ENCODE results near the gene SLC29A1. TPM values are rescaled to one million over a fixed set of nuclear protein-coding genes. Genes with fewer than 3 reads are reported as not detected.
A peak's percentile ranks its signal among the peaks of the same experiment; 100 is the strongest.

Gene SLC29A1
- total RNA-seq, 1 experiment from 2014 or later, result 11.0 TPM

DNA sequence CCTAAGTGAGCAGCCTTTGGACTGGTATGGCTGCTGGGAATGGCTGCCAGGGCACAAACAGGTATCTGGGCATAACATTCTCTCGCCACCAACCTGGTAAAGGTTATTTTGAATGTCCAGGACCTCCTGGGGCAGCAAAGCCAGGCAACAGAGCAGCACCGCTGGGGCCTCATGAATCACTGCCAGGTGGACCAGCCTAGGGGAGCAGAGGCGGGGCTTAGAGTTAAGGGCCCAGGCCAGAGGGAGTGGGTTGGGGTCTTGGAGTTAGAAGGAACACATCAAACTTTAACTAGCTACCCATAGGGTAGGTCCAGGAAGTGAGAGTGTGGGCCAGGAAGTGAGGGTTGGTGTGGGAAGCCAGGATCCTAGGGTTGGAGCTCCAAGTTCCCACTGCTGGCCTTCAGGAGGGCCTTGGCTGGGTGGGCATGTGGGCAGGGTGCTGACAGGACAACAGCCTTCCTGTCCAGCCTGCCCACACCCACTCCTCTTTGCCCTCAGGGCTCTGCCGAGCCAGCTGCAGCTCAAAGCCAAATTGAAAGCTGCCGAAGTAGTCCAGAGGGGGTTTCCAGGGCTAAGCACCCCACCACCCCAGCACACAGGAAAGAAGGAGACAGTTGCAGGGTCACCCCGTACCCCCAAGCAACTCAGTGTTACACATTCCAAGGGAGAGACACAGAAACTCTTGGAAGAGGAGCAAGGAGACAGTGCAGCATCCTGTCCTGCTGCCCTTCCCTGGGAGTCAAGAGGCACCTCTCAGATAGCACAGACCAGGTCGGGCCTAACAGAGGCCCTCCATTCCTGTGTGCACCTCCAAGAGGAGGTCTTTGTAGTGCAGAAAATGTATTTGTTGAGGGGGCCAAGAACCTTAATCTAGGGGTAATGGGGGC, 39.3 kb downstream of the SLC29A1 start:
- peaks cover 32% of the 10 kb centered on the region for H3K4me1 ChIP-seq (replicated peaks)
- no peaks in the 10 kb centered on the region for H3K9me3 ChIP-seq (replicated peaks)
- H3K27ac ChIP-seq, result peak overlapping the region; percentile 42
- H3K27me3 ChIP-seq (replicated peaks), result no peaks in the 10 kb centered on the region
- H3K36me3 ChIP-seq, result peaks cover 54% of the 10 kb centered on the region
- H3K4me3 ChIP-seq, result peak overlapping the region; percentile 67
- DNase-seq (ENCODE audit: low read depth in 1 of 2, low spot score in 2 of 2), result no peak

DNA sequence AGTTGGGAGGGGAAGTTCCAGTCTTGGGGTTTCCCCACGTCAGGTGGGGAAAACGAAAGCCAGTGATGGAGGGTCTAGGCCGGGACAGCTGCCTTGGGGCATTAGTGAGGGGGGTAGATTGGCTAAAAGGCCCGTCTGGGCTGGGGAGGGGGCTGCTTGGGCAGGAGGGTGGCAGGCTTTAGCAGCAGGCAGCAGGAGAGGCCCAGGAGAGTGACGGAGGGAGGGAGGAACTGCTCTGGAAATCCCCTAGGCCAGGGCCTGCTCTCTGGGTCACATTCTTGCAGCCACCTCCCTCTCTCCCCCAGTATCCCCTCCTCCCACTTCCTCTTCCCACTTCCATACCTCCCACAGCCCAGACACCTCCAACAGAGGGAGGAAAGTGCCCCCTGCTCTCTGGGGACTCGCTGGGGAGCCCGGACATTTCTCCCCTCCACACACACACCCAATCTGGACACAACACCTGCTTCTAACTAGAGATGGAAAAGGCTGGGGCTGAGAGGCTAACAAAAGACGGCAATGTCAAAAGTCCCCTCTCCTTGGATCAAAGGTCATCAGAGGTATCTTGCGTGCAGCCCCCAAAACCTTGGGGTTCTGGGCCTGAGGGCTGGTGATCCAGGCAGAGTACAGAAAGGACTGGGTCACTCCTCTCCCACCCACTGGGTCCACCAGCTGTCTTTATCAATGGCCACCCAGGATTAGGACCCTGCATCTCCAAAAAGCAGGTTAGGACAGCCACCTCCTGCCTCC, 40.1 kb downstream of the SLC29A1 start:
- Histone ChIP-seq H3K27ac (peak overlapping the region; percentile 42), H3K4me1 (replicated peaks) (peaks cover 27% of the 10 kb centered on the region), H3K36me3 (peaks cover 46% of the 10 kb centered on the region), H3K4me3 (peak overlapping the region; percentile 67), H3K27me3 (replicated peaks) (peaks cover 2% of the 10 kb centered on the region; the same call in 1 of the 2 replicates), H3K9me3 (replicated peaks) (no peaks in the 10 kb centered on the region)
- DNase-seq (ENCODE audit: low read depth in 1 of 2, low spot score in 2 of 2), result peak; percentile 47 to 76

DNA sequence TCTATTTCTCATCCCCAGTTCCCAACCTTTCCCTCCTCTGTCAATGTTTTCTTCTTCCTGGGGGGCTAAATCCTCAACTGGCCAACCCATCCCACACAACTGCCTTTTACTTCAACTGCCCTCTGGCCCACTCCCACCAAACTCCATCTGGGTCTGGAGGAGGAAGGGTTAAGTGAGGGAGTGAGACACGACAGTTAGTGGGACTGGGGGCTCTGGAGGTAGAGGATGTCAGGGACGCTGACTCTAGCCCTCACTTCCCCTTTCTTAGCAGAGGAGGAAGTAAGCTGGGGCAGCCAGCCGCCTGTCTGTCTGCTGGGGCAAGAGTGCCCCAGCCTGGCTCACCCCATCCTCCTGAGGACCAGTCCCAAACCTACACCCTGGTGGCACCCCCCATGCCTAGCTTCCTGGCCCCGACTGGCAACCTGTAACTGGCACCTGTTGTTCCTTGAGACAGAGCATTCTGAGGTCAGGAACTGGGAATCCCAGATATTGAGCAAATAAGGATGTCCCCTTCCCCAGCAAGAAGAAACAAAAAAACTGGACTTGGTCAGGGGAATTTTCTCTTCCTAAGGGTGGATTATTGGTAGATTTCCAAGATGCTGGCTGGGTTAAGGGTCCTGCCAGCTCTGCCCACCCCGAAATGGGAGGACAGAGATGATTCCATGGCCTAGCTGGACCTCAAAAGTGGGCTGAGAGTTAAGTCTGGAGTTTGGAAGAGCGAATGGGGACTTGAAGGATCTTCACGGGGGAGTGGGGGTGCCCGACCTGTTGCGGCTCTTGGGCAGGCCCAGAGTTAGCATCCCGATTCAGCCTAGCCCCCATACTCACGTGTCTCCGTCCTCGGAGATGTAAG, 41.0 kb downstream of the SLC29A1 start:
- peaks cover 10% of the 10 kb centered on the region for H3K27me3 ChIP-seq (replicated peaks)
- H3K27ac ChIP-seq, result no peak overlapping the region
- peaks cover 38% of the 10 kb centered on the region for H3K36me3 ChIP-seq
- peaks cover 27% of the 10 kb centered on the region for H3K4me1 ChIP-seq (replicated peaks)
- H3K4me3 ChIP-seq, result peak overlapping the region; percentile 67
- no peaks in the 10 kb centered on the region for H3K9me3 ChIP-seq (replicated peaks)
- no peak for DNase-seq (ENCODE audit: low read depth in 1 of 2, low spot score in 2 of 2)

DNA sequence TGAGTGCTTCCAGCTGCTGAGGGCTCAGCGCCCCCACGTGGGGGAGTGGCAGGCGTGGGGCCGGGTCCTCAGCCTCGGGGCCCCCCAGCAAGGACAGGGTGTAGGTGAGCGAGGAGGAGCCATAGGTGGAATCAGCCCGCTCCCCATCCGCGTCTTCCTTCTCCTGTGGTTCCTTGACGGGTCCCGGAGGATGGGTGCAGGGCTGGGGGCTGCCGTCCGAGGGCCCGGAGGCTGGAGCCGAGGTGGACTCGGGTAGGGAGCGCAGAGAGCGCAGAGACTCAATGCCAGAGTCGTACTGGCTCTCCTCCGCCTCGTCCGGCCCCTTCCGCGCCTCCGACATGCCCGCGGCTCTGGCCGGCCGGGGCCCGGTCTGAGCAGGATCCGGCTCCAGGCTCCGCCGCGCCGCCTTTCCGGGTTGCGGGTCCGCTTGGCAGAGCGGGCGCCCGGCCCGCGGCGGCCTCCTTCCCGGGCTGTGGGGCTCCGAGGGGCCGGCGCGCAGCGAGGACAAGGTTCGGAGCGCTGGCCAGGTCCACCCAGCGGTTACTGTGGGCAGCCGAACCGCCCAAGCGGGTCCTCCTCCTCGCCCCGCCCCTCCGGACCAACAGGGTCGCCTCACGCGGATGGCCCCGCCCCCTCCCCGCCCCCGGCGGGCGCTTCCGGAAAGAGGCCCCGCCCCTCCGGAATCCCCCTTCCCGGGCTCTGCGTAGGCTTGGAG, 41.8 kb downstream of the SLC29A1 start, which contains the start of gene NFKBIE:
Gene NFKBIE, minus strand, starts transcription at position 545 of the 715 bp plus-strand sequence. Its CDS starts 205 bp downstream, at position 340.
- Histone ChIP-seq H3K4me3 (peak within 1 kb of the TSS; percentile 67), H3K27ac (peak within 1 kb of the TSS; percentile 50), H3K9me3 (replicated peaks) (no peaks in the 10 kb centered on the region), H3K36me3 (peaks cover 32% of the 10 kb centered on the region), H3K4me1 (replicated peaks) (peaks cover 27% of the 10 kb centered on the region), H3K27me3 (replicated peaks) (peaks cover 18% of the 10 kb centered on the region)
- DNase-seq (ENCODE audit: low read depth in 1 of 2, low spot score in 2 of 2), result peak; percentile 87 to 97

DNA sequence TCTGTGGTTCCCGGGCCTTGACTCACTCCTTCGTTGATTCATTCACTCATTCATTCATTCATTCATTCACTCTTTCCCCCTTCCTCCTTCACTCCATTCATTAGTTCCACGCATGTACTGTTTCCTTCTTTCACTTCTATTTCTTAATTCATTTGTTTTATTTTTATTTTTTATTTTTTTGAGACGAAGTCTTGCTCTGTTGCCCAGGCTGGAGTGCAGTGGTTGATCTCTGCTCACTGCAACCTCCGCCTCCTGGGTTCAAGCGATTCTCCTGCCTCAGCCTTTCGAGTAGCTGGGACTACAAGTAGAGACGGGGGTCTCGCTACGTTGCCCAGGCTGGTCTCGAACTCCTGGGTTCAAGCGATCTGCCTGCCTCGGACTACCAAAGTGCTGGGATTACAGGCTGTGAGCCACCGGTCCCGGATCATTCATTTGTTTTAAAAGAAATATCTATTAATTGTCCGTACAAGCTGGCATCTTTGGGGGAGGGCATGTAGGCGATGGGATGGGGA, 42.4 kb downstream of the SLC29A1 start:
- Histone ChIP-seq H3K4me1 (replicated peaks) (peaks cover 27% of the 10 kb centered on the region), H3K9me3 (replicated peaks) (no peaks in the 10 kb centered on the region), H3K27me3 (replicated peaks) (peaks cover 18% of the 10 kb centered on the region), H3K36me3 (peaks cover 26% of the 10 kb centered on the region), H3K27ac (no peak overlapping the region), H3K4me3 (no peak overlapping the region)
- DNase-seq (ENCODE audit: low read depth in 1 of 2, low spot score in 2 of 2), result no peak

DNA sequence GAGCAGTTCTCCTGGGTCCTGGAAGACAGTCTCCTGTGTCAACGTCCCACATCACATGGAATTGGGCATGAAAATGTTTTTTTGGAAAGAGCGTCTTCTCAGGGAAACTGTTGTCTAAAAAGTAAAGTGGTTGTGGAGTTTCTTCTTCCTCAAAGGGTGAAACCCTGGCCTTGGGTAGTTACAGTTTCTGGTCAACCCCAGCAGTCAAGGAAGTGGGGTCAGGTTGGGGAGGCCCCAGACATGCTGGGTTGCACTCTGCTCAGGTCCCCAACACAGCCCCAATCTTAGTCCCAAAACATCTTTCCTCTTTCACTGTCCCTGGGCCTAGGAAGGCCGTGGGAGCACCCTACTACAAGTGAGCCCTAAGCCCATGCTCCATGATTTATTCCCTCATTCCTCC, 43.0 kb downstream of the SLC29A1 start:
- Histone ChIP-seq H3K36me3 (peaks cover 20% of the 10 kb centered on the region), H3K4me1 (replicated peaks) (peaks cover 27% of the 10 kb centered on the region), H3K4me3 (no peak overlapping the region), H3K9me3 (replicated peaks) (no peaks in the 10 kb centered on the region), H3K27ac (no peak overlapping the region), H3K27me3 (replicated peaks) (peaks cover 22% of the 10 kb centered on the region)
- DNase-seq (ENCODE audit: low read depth in 1 of 2, low spot score in 2 of 2), result no peak

DNA sequence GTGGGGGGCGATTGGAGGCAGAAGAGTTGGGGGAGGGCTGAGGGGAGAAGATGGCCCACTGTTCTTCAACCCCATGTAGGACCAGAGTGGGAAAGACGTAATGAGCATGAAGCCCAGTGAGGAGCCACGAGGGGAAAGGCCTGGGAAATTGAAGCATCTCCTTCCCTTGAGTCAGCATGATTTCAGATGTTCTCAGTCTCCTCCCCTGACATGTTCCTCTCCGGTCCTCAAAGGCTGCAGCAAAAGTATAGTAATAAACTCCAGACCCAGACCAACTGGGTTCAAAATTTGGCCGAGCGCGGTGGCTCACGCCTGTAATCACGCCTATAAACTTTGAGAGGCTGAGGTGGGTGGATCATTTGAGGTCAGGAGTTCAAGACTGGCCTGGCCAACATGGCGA, 43.9 kb downstream of the SLC29A1 start:
- Histone ChIP-seq H3K27me3 (replicated peaks) (peaks cover 25% of the 10 kb centered on the region), H3K4me3 (no peak overlapping the region), H3K36me3 (peaks cover 11% of the 10 kb centered on the region), H3K9me3 (replicated peaks) (no peaks in the 10 kb centered on the region), H3K27ac (no peak overlapping the region), H3K4me1 (replicated peaks) (peaks cover 27% of the 10 kb centered on the region)
- DNase-seq (ENCODE audit: low read depth in 1 of 2, low spot score in 2 of 2), result no peak

DNA sequence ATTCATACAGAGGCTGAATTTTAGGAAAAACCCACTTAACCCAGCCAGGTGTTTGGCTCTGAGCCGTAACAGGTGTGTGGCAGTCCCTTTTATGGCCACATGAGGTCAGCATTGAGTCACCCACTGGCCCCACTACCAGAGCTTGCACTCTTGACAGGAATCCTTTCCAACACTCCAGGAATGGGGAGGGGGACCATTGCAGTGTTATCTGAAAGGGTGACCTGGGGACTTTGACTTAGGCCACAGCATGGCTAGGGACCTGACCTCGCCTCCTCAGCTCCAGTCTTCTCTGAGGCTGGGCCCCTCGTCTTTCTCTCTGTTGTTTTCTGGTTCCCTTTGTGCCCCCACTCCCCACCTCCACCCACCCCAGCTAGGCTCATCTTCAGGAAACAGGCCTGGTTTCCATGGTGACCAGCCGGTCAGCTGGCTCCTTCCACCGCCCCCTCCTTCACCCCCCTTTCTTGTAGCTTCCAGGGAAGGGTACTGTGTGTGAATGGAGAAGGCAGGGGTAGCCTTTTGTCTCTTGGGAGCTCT, 44.8 kb downstream of the SLC29A1 start:
- H3K36me3 ChIP-seq, result peaks cover 2% of the 10 kb centered on the region; the same call in 1 of the 2 replicates
- DNase-seq (ENCODE audit: low read depth in 1 of 2, low spot score in 2 of 2), result peak in 1 of 2 experiments; percentile 49
- H3K4me3 ChIP-seq, result no peak overlapping the region
- peaks cover 25% of the 10 kb centered on the region for H3K27me3 ChIP-seq (replicated peaks)
- H3K9me3 ChIP-seq (replicated peaks), result no peaks in the 10 kb centered on the region
- peaks cover 18% of the 10 kb centered on the region for H3K4me1 ChIP-seq (replicated peaks)
- no peak overlapping the region for H3K27ac ChIP-seq

DNA sequence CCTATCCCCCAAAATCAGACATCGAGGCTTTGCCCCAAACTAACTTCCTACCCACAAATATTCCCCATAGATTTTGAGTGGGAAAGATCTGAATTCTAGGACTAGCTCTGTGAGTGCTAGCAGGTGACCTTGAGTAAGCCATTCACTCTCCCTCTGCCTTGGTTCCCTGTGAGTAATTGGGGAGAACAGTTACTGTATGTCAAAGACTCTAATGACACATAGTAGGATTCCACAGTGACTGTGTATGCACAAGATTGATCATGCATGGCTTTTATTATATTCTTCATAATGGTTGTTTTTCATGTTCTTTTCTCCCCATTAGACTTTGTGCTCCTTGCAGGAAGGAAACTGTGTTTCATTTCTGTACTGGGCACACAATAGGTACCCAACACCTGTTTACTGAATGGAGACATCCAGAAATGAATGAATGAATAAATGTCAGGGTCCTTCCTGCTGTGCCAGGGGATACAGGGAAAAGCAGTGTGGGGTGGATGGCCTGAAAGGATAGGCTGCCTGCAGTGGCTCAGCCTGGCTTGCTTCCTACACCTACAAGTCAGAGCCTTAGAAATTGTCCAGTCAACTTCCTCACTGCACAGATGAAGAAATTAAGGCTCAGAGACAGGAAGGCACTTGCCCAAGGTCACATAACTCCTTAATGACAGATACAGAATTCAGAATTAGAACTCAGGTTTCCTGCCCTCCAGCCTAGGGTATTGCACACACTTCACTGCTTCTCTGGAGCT, 46.0 kb downstream of the SLC29A1 start:
- no peak overlapping the region for H3K4me3 ChIP-seq
- no peak overlapping the region for H3K27ac ChIP-seq
- peaks cover 25% of the 10 kb centered on the region for H3K27me3 ChIP-seq (replicated peaks)
- no peak for DNase-seq (ENCODE audit: low read depth in 1 of 2, low spot score in 2 of 2)
- peaks cover 6% of the 10 kb centered on the region for H3K4me1 ChIP-seq (replicated peaks)
- H3K9me3 ChIP-seq (replicated peaks), result no peaks in the 10 kb centered on the region
- H3K36me3 ChIP-seq, result no peaks in the 10 kb centered on the region

DNA sequence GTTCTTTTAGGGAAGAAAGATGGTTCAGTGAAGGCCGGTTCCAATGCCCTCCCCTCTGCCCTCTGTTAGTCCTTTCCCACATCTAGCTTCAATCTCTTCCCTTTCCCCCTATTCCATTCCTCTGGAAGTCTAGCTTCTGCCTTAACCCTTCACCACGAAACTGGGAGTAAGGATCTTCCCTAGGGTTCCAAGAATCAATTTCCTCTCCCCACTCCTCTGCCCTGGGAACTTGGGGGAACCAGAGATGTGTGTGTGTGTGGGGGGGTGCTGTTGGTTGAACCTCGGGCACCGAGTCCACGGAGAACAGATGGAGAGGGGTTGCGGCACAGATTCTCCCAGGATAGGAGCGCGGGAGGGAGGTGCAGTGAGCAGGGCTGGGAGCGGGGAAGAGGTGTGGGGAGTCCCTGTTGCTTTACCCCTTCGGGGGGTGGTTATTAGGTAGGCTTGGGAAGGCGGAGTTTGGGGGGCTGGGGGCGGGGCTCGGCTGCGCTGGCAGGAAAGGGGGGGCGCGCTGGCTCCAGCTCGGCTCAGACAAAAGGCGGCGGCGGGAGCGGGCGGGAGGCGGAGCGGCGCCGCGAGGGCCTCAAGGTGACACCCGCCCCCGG, 46.6 kb downstream of the SLC29A1 start, which contains the start of gene TMEM151B:
Gene TMEM151B, plus strand, starts transcription at position 530 of the 605 bp plus-strand sequence. CDS start 293 bp downstream, outside the sequence.
- Histone ChIP-seq H3K4me1 (replicated peaks) (no peaks in the 10 kb centered on the region; the same call in 1 of the 2 replicates), H3K4me3 (no peak within 1 kb of the TSS; the same call in 1 of the 2 replicates), H3K27ac (no peak within 1 kb of the TSS), H3K9me3 (replicated peaks) (no peaks in the 10 kb centered on the region), H3K27me3 (replicated peaks) (peaks cover 25% of the 10 kb centered on the region), H3K36me3 (no peaks in the 10 kb centered on the region)
- no peak for DNase-seq (ENCODE audit: low read depth in 1 of 2, low spot score in 2 of 2)

DNA sequence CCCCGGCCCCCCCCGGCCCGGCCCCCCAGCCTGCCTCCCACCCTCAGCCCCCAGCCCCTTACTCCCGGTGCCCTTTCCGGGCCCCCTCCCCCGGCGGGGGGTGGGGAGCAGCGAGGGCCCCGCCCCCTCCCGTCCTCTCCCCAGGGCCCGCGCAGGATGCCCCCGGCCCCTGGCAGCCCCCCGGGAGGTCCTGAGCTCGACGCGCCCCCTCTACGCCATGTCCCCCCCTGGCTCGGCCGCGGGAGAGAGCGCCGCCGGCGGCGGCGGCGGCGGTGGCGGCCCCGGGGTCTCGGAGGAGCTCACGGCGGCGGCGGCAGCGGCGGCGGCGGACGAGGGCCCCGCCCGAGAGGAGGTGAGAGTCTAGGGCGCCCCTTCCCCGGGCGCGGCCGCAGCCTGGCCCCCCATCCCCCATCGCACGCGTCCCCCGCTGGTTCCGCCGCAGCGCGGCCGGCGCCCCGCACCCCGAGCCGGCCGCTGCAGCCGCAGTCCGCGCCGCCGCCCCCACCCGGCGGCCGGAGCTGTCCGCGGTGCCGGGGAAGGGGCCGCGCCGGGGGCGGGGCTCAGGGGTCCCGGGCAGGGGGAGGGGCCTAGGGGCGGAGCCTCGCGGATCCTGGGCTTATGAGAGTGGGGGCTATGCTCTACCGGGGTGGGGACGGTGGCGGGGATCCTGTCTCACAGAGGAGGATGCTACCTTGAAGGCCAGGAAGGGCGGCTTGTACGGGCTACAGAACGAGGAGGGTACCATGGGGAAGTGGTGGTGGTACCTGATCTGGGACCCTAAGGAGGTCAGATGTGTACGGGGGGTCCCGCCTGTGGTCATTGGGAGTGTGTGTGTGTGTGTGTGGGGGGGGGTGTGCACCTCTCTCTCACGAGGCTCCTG, 47.4 kb downstream of the SLC29A1 start:
- no peaks in the 10 kb centered on the region; the same call in 1 of the 2 replicates for H3K4me1 ChIP-seq (replicated peaks)
- no peaks in the 10 kb centered on the region for H3K9me3 ChIP-seq (replicated peaks)
- H3K27ac ChIP-seq, result no peak overlapping the region
- no peak overlapping the region; the same call in 1 of the 2 replicates for H3K4me3 ChIP-seq
- no peak for DNase-seq (ENCODE audit: low read depth in 1 of 2, low spot score in 2 of 2)
- H3K27me3 ChIP-seq (replicated peaks), result peaks cover 25% of the 10 kb centered on the region
- H3K36me3 ChIP-seq, result no peaks in the 10 kb centered on the region

Measured in SJSA1 (cell line).